Thyroid gland (tissue), 4 donors: ENCODE measurements around the gene PIP5KL1. TPM values are rescaled to one million over a fixed set of nuclear protein-coding genes. Genes with fewer than 3 reads are reported as not detected.

ENCODE experiments used
- DNase-seq, 2 donors: peaks; one replicate each; pipeline ENCODE4 v3.0.0-alpha.2; 2019
- H3K27ac ChIP-seq, 3 donors: fragments of 200-600 bp; sonication (generic); 1 replicate in 2 of 3; 2 replicates in 1 of 3; pipeline ENCODE4 v1.5.1; 2016 to 2019; ENCODE audit warnings: mild to moderate bottlenecking in 1 of 3, moderate library complexity in 1 of 3
- H3K27me3 ChIP-seq: fragments of 200-600 bp; sonication (generic); one replicate; pipeline ENCODE4 v1.5.1; 2019
- H3K36me3 ChIP-seq, 2 donors: fragments of 200-600 bp; sonication (generic); one replicate each; pipeline ENCODE4 v1.5.1; 2016 to 2019
- H3K4me1 ChIP-seq, 2 donors: fragments of 200-600 bp; sonication (generic); one replicate each; pipeline ENCODE4 v1.5.1; 2017 to 2019
- H3K4me3 ChIP-seq, 3 donors: fragments of 200-600 bp; sonication (generic); replicated peaks in 1 of 3; 1 replicate in 2 of 3; 2 replicates in 1 of 3; pipeline ENCODE4 v1.5.1; 2016; ENCODE audit warnings: mild to moderate bottlenecking in 1 of 3
- H3K9me3 ChIP-seq: fragments of 200-600 bp; sonication (generic); one replicate; pipeline ENCODE4 v1.5.1; 2017
- CTCF ChIP-seq, 6 experiments: fragments of 200-600 bp in 3 of 6; fragments of 450-650 bp in 3 of 6; sonication (generic) in 3 of 6; IDR thresholded peaks; one replicate each; pipeline ENCODE4 v1.5.1; 2016 to 2019; ENCODE audit warnings: antibody characterized with exemption in 6 of 6, mild to moderate bottlenecking in 2 of 6, inconsistent platforms in 1 of 6, moderate library complexity in 1 of 6
- POLR2A ChIP-seq, 2 donors: fragments of 450-650 bp; IDR thresholded peaks; one replicate each; pipeline ENCODE4 v1.6.1; 2017; ENCODE audit warnings: antibody characterized with exemption in 2 of 2, mild to moderate bottlenecking in 2 of 2, moderate library complexity in 1 of 2
- WGBS, 2 donors: methylation state at CpG; one replicate each; pipeline ENCODE4 v1.1.5; 2017; 5-methylcytosine and 5-hydroxymethylcytosine counted together
- intact Hi-C: fragments of 100-400 bp; cut with DNase I; formaldehyde crosslinking; loops from one replicate; pipeline ENCODE4 v1.15.1; 2023
- total RNA-seq, 4 donors: library from RNA; depleted of rRNA; stranded (reverse); fragments of >200 nt; gene quantifications; one replicate each; pipeline ENCODE4 v1.2.3, GENCODE V29; 2016

Gene PIP5KL1
- total RNA-seq, 4 donors from 2014 or later: 1.0 to 5.2 (median 1.6) TPM; not detected in 1

DNA sequence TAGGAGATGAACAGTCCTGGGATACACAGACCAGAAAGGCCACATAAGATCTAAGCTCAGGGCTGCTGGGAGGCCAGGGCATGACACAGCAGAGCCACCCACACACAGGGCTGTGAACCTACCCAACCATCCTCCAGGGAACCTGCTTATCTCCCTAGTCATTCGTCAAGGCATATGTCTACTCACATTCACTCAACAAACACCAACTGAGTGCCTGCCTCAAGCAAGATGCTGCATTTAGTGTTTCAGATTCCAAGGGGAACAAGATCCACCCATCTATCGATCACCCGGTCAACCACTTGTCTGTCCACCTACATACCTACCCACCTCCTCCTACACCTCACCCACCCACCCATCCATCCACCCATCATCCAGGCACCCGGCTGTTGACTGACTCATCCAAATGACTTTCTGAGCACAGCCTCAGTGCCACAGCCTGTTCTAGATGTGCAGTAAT lies 5.2 kb upstream of the PIP5KL1 start:
- H3K4me1 ChIP-seq: peaks cover 43% of the 10 kb centered on the region in 2 donors
- no peak overlapping the region for H3K27ac ChIP-seq
- intact Hi-C loops: no loop called here
- no peak for TF ChIP-seq CTCF (IDR thresholded peaks at IDR 0.05)
- no peak for TF ChIP-seq POLR2A (IDR thresholded peaks at IDR 0.05)
- H3K9me3 ChIP-seq: no peaks in the 10 kb centered on the region
- no peaks in the 10 kb centered on the region for H3K36me3 ChIP-seq
- no peaks in the 10 kb centered on the region for H3K27me3 ChIP-seq
- WGBS, 2 donors: 82 to 87% methylated on average over 4 of the region's 4 CpGs
- H3K4me3 ChIP-seq: no peak overlapping the region
- DNase-seq: no peak

GRCh38 chr9:127934986-127935385 lies 4.4 kb upstream of the PIP5KL1 start:
- no peak for DNase-seq

DNA sequence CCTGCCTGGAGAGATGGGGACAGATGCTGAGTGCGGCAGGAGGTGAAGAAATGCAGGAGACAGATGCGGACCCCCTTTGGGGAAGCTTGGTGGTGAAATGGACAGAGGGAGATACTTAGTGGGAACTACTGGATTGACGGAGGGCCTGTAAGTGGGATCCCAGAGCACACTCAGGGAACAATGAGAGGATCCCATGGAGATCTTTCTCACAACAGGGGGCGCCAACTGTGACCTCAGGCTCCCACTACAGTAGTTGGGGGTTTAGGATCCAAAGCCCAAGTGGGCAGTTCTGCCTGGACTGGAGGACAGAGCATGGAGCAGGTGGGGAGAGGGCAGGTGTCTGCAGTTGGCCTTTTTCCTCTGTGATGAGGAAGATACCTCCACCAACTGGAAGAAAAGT lies 3.7 kb upstream of the PIP5KL1 start:
- Histone ChIP-seq H3K9me3 (no peaks in the 10 kb centered on the region), H3K36me3 (no peaks in the 10 kb centered on the region), H3K4me3 (no peak overlapping the region), H3K4me1 (peaks cover 38 to 40% of the 10 kb centered on the region in 2 donors), H3K27ac (no peak overlapping the region), H3K27me3 (no peaks in the 10 kb centered on the region)
- 91 to 92% methylated on average over 4 of the region's 4 CpGs for WGBS, 2 donors
- TF ChIP-seq CTCF (IDR thresholded peaks at IDR 0.05) (no peak), POLR2A (IDR thresholded peaks at IDR 0.05) (no peak)
- intact Hi-C loops: no loop called here
- no peak for DNase-seq

More at GRCh38 chr9:127934986-127935385, 4.4 kb upstream of the PIP5KL1 start:
- WGBS, 2 donors: 47 to 71% methylated on average over 1 to 11 of the region's 11 CpGs
- Histone ChIP-seq H3K27me3 (no peaks in the 10 kb centered on the region), H3K4me1 (peaks cover 41 to 42% of the 10 kb centered on the region in 2 donors), H3K27ac (no peak overlapping the region), H3K4me3 (no peak overlapping the region), H3K9me3 (no peaks in the 10 kb centered on the region), H3K36me3 (no peaks in the 10 kb centered on the region)
- intact Hi-C loops: no loop called here
- TF ChIP-seq POLR2A (IDR thresholded peaks at IDR 0.05): no peak
- no peak for TF ChIP-seq CTCF (IDR thresholded peaks at IDR 0.05)

DNA sequence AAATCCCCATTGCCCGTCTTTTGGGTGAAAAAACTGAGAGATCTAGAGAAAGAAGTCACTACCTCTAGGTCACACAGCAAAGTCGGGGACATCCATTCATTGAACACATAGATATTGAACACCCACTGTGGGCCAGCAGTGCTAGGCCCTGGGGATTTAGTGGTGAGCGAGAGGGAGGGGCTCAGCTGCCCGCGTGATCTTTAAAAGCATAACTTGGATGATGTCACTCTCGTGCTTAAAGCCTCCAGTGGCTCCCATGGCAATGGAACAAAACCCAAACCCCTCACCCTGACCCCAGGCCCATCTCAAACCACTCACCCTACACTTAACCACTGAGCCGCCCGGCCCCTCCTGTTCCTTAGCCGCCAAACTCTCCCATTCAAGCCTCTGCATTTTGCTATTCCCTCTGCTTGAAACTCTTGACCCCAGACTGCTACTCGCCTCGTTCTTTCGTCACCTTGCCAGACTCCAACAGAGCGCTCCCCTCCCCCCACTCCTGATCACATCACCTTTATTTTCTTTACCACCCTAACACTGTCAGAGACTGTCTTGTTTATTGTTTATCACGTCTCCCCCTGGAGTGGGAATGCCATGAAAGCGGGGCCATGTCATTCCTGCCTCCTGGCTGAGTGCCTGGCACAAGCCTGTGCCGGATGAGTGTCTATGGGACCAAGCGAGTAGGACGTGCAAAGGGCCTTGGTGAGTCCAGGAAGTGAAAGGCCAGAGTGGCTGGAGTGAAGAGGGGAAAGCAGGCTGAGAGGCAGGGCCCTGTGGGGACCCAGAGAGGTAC lies 710 bp upstream of the PIP5KL1 start:
- Histone ChIP-seq H3K36me3 (no peaks in the 10 kb centered on the region), H3K27ac (peak overlapping the region in 1 of 3 donors; percentile 2), H3K4me3 (peak overlapping the region in 1 of 3 donors; percentile 29), H3K9me3 (no peaks in the 10 kb centered on the region), H3K27me3 (no peaks in the 10 kb centered on the region), H3K4me1 (peaks cover 33 to 39% of the 10 kb centered on the region in 2 donors)
- DNase-seq: peak; percentile 41 to 44
- intact Hi-C loops: no loop called here
- WGBS, 2 donors: 16 to 18% methylated on average over 18 of the region's 18 CpGs
- TF ChIP-seq POLR2A (IDR thresholded peaks at IDR 0.05) (no peak), CTCF (IDR thresholded peaks at IDR 0.05) (no peak)

- no peak for TF ChIP-seq POLR2A (IDR thresholded peaks at IDR 0.05)
- no peak for TF ChIP-seq CTCF (IDR thresholded peaks at IDR 0.05)
- Histone ChIP-seq H3K36me3 (no peaks in the 10 kb centered on the region), H3K9me3 (no peaks in the 10 kb centered on the region), H3K4me3 (no peak overlapping the region), H3K27ac (no peak overlapping the region), H3K4me1 (peaks cover 26 to 33% of the 10 kb centered on the region in 2 donors), H3K27me3 (no peaks in the 10 kb centered on the region)
- 80 to 89% methylated on average over 4 to 5 of the region's 10 CpGs for WGBS, 2 donors
- intact Hi-C loops: loop anchor here (5.0 to 10.0 kb wide), 2 partner anchors 142 to 425 kb away; partner anchors contain the start of gene CDK9
- DNase-seq: no peak
Measured at GRCh38 chr9:127929625-127929979, 975 bp downstream of the PIP5KL1 start.
